ENCODE data around the gene HYDIN.
"Not testable (repeated sequence)": the region's sequence is repeated elsewhere in the genome, so short reads cannot be mapped to it uniquely, and the experiment has no call there.

GRCh38 chr16:70992511-70992910, 238.0 kb downstream of the HYDIN start:
- not testable (repeated sequence) for TF ChIP-seq YY1 (IDR thresholded peaks at IDR 0.05; ENCODE audit: low read depth); SIN3A (IDR thresholded peaks at IDR 0.05; ENCODE audit: borderline replicate concordance, low read depth, low read length)
